GM23338 (cell line): ENCODE results near the gene BICDL1. TPM values are rescaled to one million over a fixed set of nuclear protein-coding genes. Genes with fewer than 3 reads are reported as not detected.

Experiments used
- ATAC-seq: fragments of 200-7000 bp; cut with Tn5 transposase; 3 replicates; pipeline ENCODE4 v1.9.1; 2020
- DNase-seq: peaks from one replicate; pipeline ENCODE4 v3.0.0-alpha.2; 2015; ENCODE audit warnings: low spot score
- H2AFZ ChIP-seq: fragments of 200-600 bp; sonication (generic); 2 replicates; pipeline ENCODE4 v1.8.0; 2016; ENCODE audit warnings: antibody characterized with exemption, mild to moderate bottlenecking, moderate library complexity
- H3F3A ChIP-seq: fragments of 200-600 bp; sonication (generic); replicated peaks from 2 replicates; pipeline ENCODE4 v1.8.0; 2017; ENCODE audit warnings: antibody characterized with exemption, mixed run types, low read depth
- H3K27ac ChIP-seq: fragments of 200-600 bp; sonication (generic); 2 replicates; pipeline ENCODE4 v1.6.1; 2016; ENCODE audit warnings: low read depth
- H3K27me3 ChIP-seq: fragments of 200-600 bp; sonication (generic); 2 replicates; pipeline ENCODE4 v1.8.0; 2016; ENCODE audit warnings: mild to moderate bottlenecking, mixed run types, moderate library complexity; ENCODE audit not compliant: insufficient read depth
- H3K36me3 ChIP-seq: fragments of 200-600 bp; sonication (generic); 2 replicates; pipeline ENCODE4 v1.8.0; 2016; ENCODE audit warnings: mild to moderate bottlenecking; ENCODE audit not compliant: insufficient read depth
- H3K4me1 ChIP-seq: fragments of 200-600 bp; sonication (generic); 2 replicates; pipeline ENCODE4 v1.8.0; 2016; ENCODE audit warnings: mild to moderate bottlenecking, moderate library complexity; ENCODE audit not compliant: insufficient read depth
- H3K4me2 ChIP-seq: fragments of 200-600 bp; sonication (generic); 2 replicates; pipeline ENCODE4 v1.7.1; 2017; ENCODE audit warnings: mixed run types
- H3K4me3 ChIP-seq: fragments of 200-600 bp; sonication (generic); 2 replicates; pipeline ENCODE4 v1.6.1; 2016; ENCODE audit warnings: mixed run types
- H3K79me2 ChIP-seq: fragments of 200-600 bp; sonication (generic); replicated peaks from 2 replicates; pipeline ENCODE4 v1.8.0; 2017; ENCODE audit warnings: mild to moderate bottlenecking; ENCODE audit not compliant: insufficient read depth
- H3K9me2 ChIP-seq: fragments of 200-600 bp; sonication (generic); 2 replicates; pipeline ENCODE4 v1.8.0; 2017; ENCODE audit not compliant: insufficient read depth
- H4K20me1 ChIP-seq: fragments of 200-600 bp; sonication (generic); replicated peaks from 2 replicates; pipeline ENCODE4 v1.8.0; 2017; ENCODE audit warnings: mild to moderate bottlenecking; ENCODE audit not compliant: insufficient read depth
- H3K27ac Mint-ChIP-seq: 2 replicates; pipeline ENCODE4 v1.8.0; 2020; ENCODE audit warnings: inconsistent platforms, mild to moderate bottlenecking, moderate library complexity, mixed read lengths
- H3K27me3 Mint-ChIP-seq: 3 replicates; pipeline ENCODE4 v1.8.0; 2022; ENCODE audit warnings: low read depth, mild to moderate bottlenecking, moderate library complexity, mixed read lengths, inconsistent platforms; ENCODE audit not compliant: insufficient read depth, poor library complexity
- H3K36me3 Mint-ChIP-seq: 3 replicates; pipeline ENCODE4 v1.8.0; 2021; ENCODE audit warnings: low read depth, mild to moderate bottlenecking, inconsistent platforms, moderate library complexity, mixed read lengths
- H3K4me1 Mint-ChIP-seq: 3 replicates; pipeline ENCODE4 v1.8.0; 2020; ENCODE audit warnings: mild to moderate bottlenecking, inconsistent platforms, mixed read lengths
- H3K4me3 Mint-ChIP-seq: 3 replicates; pipeline ENCODE4 v1.8.0; 2021; ENCODE audit warnings: moderate library complexity, mild to moderate bottlenecking, inconsistent platforms, mixed read lengths
- H3K9me3 Mint-ChIP-seq: 3 replicates; pipeline ENCODE4 v1.8.0; 2020; ENCODE audit warnings: moderate library complexity, mild to moderate bottlenecking, inconsistent platforms, mixed read lengths
- CREB1 ChIP-seq: fragments of 250-450 bp; sonication (Bioruptor Pico); IDR thresholded peaks from 2 replicates; pipeline ENCODE4 v1.5.0; 2020; ENCODE audit warnings: low read depth, mild to moderate bottlenecking, moderate library complexity
- CTCF ChIP-seq, 2 experiments: fragments of 200-600 bp in 1 of 2; sonication (generic) in 1 of 2; conservative IDR thresholded peaks; 2 replicates each; pipeline versions ENCODE4 v1.5.1 to v1.6.1; 2016 to 2017; ENCODE audit warnings: antibody characterized with exemption in 2 of 2, low read depth in 2 of 2, mild to moderate bottlenecking in 2 of 2, moderate library complexity in 1 of 2
- ETS1 ChIP-seq: IDR thresholded peaks from 2 replicates; pipeline ENCODE4 v1.6.1; 2016; ENCODE audit warnings: antibody characterized with exemption
- EZH2phosphoT487 ChIP-seq: fragments of 200-600 bp; sonication (generic); IDR thresholded peaks from one replicate; pipeline ENCODE4 v1.8.1; 2018; ENCODE audit warnings: antibody characterized with exemption; ENCODE audit not compliant: unreplicated experiment
- JUNB ChIP-seq: IDR thresholded peaks from one replicate; pipeline ENCODE4 v1.6.1; 2016; ENCODE audit warnings: antibody characterized with exemption; ENCODE audit not compliant: unreplicated experiment
- NANOG ChIP-seq: IDR thresholded peaks from 2 replicates; pipeline ENCODE4 v1.6.1; 2016; ENCODE audit warnings: antibody characterized with exemption, borderline replicate concordance
- STAT1 ChIP-seq: IDR thresholded peaks from one replicate; pipeline ENCODE4 v1.6.1; 2016; ENCODE audit warnings: antibody characterized with exemption; ENCODE audit not compliant: unreplicated experiment
- ZNF331 ChIP-seq: fragments of 250-450 bp; sonication (Bioruptor Pico); IDR thresholded peaks from 2 replicates; pipeline ENCODE4 v1.5.0; 2020; ENCODE audit warnings: low read depth, mild to moderate bottlenecking, moderate library complexity
- ZNF462 ChIP-seq: fragments of 250-450 bp; sonication (Bioruptor Pico); IDR thresholded peaks from 2 replicates; pipeline ENCODE4 v1.5.0; 2020; ENCODE audit warnings: mild to moderate bottlenecking, moderate library complexity
- polyA plus RNA-seq: library from polyadenylated mRNA; unstranded; fragments of >200 nt; fragmentation: Nextera tagmentation; extraction: Ambion mirVana; gene quantifications from 2 replicates; pipeline ENCODE4 v1.2.1, GENCODE V29; 2016
- total RNA-seq: library from RNA; depleted of rRNA; stranded (reverse); fragments of >200 nt; shearing (Covaris generic); gene quantifications from 2 replicates; pipeline ENCODE4 v1.2.3, GENCODE V29; 2014

Gene BICDL1
- total and polyA plus RNA-seq, 2 experiments from 2014 or later, result 14.0 to 25.7 TPM

- TF ChIP-seq CTCF (conservative IDR thresholded peaks at IDR 0.05; ENCODE audit: low read depth in 2 of 2) (no peak), ZNF462 (no peak), NANOG (no peak)
These were observed 78.2 kb downstream of the BICDL1 start (continued) for GRCh38 chr12:120067084-120067869.

GRCh38 chr12:120067901-120068300 lies 78.9 kb downstream of the BICDL1 start:
- Mint-ChIP-seq H3K27me3 (peaks cover 6% of the 10 kb centered on the region), H3K27ac (no peak overlapping the region), H3K9me3 (no peaks in the 10 kb centered on the region), H3K4me1 (peaks cover 9% of the 10 kb centered on the region), H3K36me3 (0 out of 3 replicates have a peak, but pooled peaks cover 2% of the 10 kb centered on the region), H3K4me3 (no peak overlapping the region)
- Histone ChIP-seq H3K4me3 (no peak overlapping the region), H3K27me3 (no peaks in the 10 kb centered on the region), H3K4me2 (no peak overlapping the region), H3K4me1 (no peaks in the 10 kb centered on the region), H3K79me2 (no peaks in the 10 kb centered on the region), H3F3A (no peaks in the 10 kb centered on the region), H3K27ac (no peak overlapping the region; the same call in 1 of the 2 replicates), H4K20me1 (no peaks in the 10 kb centered on the region), H2AFZ (no peak overlapping the region), H3K9me2 (no peaks in the 10 kb centered on the region), H3K36me3 (no peaks in the 10 kb centered on the region)
- ATAC-seq, result peak; percentile 45
- DNase-seq, result no peak
- TF ChIP-seq JUNB, result no peak
- TF ChIP-seq EZH2phosphoT487, result no peak
- TF ChIP-seq CREB1 (CRISPR knock-in tag), result no peak
- TF ChIP-seq ETS1, result no peak
- TF ChIP-seq ZNF331 (CRISPR knock-in tag), result no peak
- no peak for TF ChIP-seq CTCF (conservative IDR thresholded peaks at IDR 0.05; ENCODE audit: low read depth in 2 of 2)
- no peak for TF ChIP-seq STAT1
